Neural cell (in vitro differentiated cells): ENCODE data around the gene TAF1L. TPM values are rescaled to one million over a fixed set of nuclear protein-coding genes. Genes with fewer than 3 reads are reported as not detected.
"Not testable (repeated sequence)": the region's sequence is repeated elsewhere in the genome, so short reads cannot be mapped to it uniquely, and the experiment has no call there.

Experiments
- H2AFZ ChIP-seq: fragments of 200-600, 300-800 bp; sonication (generic), shearing (Covaris generic); 2 replicates; pipeline ENCODE4 v1.6.0; 2014; ENCODE audit warnings: low read depth, mild to moderate bottlenecking, antibody characterized with exemption, low read length, moderate library complexity
- H3F3A ChIP-seq: fragments of 200-600 bp; shearing (Covaris generic); 2 replicates; pipeline ENCODE4 v1.6.1; 2016; ENCODE audit warnings: mild to moderate bottlenecking, moderate library complexity, mixed read lengths, antibody characterized with exemption, low read length; ENCODE audit not compliant: insufficient read depth, poor library complexity, severe bottlenecking
- H3K27ac ChIP-seq: fragments of 200-600, 300-800 bp; sonication (generic), shearing (Covaris generic); 2 replicates; pipeline ENCODE4 v1.5.1; 2014; ENCODE audit warnings: mild to moderate bottlenecking, low read length, moderate library complexity
- H3K27me3 ChIP-seq: fragments of 300-800, 200-600 bp; sonication (generic), shearing (Covaris generic); 2 replicates; pipeline ENCODE4 v1.6.0; 2014; ENCODE audit warnings: mild to moderate bottlenecking, low read depth, low read length, moderate library complexity; ENCODE audit not compliant: insufficient read depth
- H3K36me3 ChIP-seq: fragments of 300-800, 200-600 bp; sonication (generic), shearing (Covaris generic); 2 replicates; pipeline ENCODE4 v1.5.1; 2014; ENCODE audit warnings: mild to moderate bottlenecking, antibody characterized with exemption, low read length, moderate library complexity; ENCODE audit not compliant: insufficient read depth
- H3K4me2 ChIP-seq: fragments of 300-800, 200-600 bp; sonication (generic), shearing (Covaris generic); 2 replicates; pipeline ENCODE4 v1.6.0; 2014; ENCODE audit warnings: mild to moderate bottlenecking, low read length
- H3K4me3 ChIP-seq: fragments of 300-800, 200-600 bp; sonication (generic), shearing (Covaris generic); 2 replicates; pipeline ENCODE4 v1.5.1; 2014; ENCODE audit warnings: mild to moderate bottlenecking, low read length, moderate library complexity
- H3K79me2 ChIP-seq: fragments of 200-600 bp; shearing (Covaris generic); replicated peaks from 2 replicates; pipeline ENCODE4 v1.6.0; 2014; ENCODE audit warnings: mild to moderate bottlenecking, low read length, moderate library complexity; ENCODE audit not compliant: insufficient read depth
- H3K9ac ChIP-seq: fragments of 300-800, 200-600 bp; sonication (generic), shearing (Covaris generic); 2 replicates; pipeline ENCODE4 v1.6.1; 2016; ENCODE audit warnings: mild to moderate bottlenecking, low read length, mixed read lengths
- H3K9me2 ChIP-seq: fragments of 200-600 bp; shearing (Covaris generic); 2 replicates; pipeline ENCODE4 v1.6.1; 2016; ENCODE audit warnings: mild to moderate bottlenecking, low read length, mixed read lengths; ENCODE audit not compliant: insufficient read depth
- H3K9me3 ChIP-seq: fragments of 200-600, 300-800 bp; sonication (generic), shearing (Covaris generic); 2 replicates; pipeline ENCODE4 v1.6.1; 2016; ENCODE audit warnings: mild to moderate bottlenecking, mixed run types, low read length, moderate library complexity, mixed read lengths
- H4K20me1 ChIP-seq: fragments of 200-600 bp; shearing (Covaris generic); 2 replicates; pipeline ENCODE4 v1.6.1; 2016; ENCODE audit warnings: mild to moderate bottlenecking, mixed run types; ENCODE audit not compliant: insufficient read depth
- EP300 ChIP-seq: fragments of 450-650 bp; conservative IDR thresholded peaks from 2 replicates; pipeline ENCODE4 v1.6.1; 2014; ENCODE audit warnings: antibody characterized with exemption, mild to moderate bottlenecking, moderate library complexity; ENCODE audit not compliant: poor library complexity, severe bottlenecking
- EZH2 ChIP-seq: fragments of 200-600, 300-800 bp; shearing (Covaris generic), sonication (generic); IDR thresholded peaks from 2 replicates; pipeline ENCODE4 v1.6.1; 2014; ENCODE audit warnings: antibody characterized with exemption, low read length, borderline replicate concordance, mild to moderate bottlenecking; ENCODE audit not compliant: insufficient read depth, poor library complexity, severe bottlenecking
- MXI1 ChIP-seq: fragments of 450-650 bp; conservative IDR thresholded peaks from 2 replicates; pipeline ENCODE4 v1.6.1; 2014; ENCODE audit warnings: antibody characterized with exemption, mild to moderate bottlenecking; ENCODE audit not compliant: poor library complexity, severe bottlenecking
- POLR2AphosphoS5 ChIP-seq: IDR thresholded peaks from 2 replicates; pipeline ENCODE4 v1.6.1; 2012
- RAD21 ChIP-seq: fragments of 450-650 bp; conservative IDR thresholded peaks from 2 replicates; pipeline ENCODE4 v1.6.1; 2014; ENCODE audit warnings: antibody characterized with exemption, mild to moderate bottlenecking, moderate library complexity
- SMC3 ChIP-seq: fragments of 450-650 bp; conservative IDR thresholded peaks from 2 replicates; pipeline ENCODE4 v1.6.1; 2014; ENCODE audit warnings: antibody characterized with exemption, mild to moderate bottlenecking, moderate library complexity; ENCODE audit not compliant: poor library complexity
- TAF1 ChIP-seq: IDR thresholded peaks from 2 replicates; pipeline ENCODE4 v1.6.1; 2012; ENCODE audit warnings: low read depth
- polyA plus RNA-seq: library from polyadenylated mRNA; depleted of rRNA; stranded (reverse); fragments of >200 nt; gene quantifications from 2 replicates; pipeline ENCODE4 v1.2.3, GENCODE V29; 2014
- TF ChIP-seq, protein P1 (sequence below): IDR thresholded peaks from 2 replicates; pipeline ENCODE4 v1.6.1; 2012; ENCODE audit warnings: borderline replicate concordance
- TF ChIP-seq, protein P2 (sequence below): fragments of 450-650 bp; IDR thresholded peaks from 2 replicates; pipeline ENCODE4 v1.5.1; 2014; ENCODE audit warnings: antibody characterized with exemption, mild to moderate bottlenecking, moderate library complexity; ENCODE audit not compliant: poor library complexity, severe bottlenecking

The TAF1L gene
- polyA plus RNA-seq, 1 donor from 2014 or later, result not detected

DNA sequence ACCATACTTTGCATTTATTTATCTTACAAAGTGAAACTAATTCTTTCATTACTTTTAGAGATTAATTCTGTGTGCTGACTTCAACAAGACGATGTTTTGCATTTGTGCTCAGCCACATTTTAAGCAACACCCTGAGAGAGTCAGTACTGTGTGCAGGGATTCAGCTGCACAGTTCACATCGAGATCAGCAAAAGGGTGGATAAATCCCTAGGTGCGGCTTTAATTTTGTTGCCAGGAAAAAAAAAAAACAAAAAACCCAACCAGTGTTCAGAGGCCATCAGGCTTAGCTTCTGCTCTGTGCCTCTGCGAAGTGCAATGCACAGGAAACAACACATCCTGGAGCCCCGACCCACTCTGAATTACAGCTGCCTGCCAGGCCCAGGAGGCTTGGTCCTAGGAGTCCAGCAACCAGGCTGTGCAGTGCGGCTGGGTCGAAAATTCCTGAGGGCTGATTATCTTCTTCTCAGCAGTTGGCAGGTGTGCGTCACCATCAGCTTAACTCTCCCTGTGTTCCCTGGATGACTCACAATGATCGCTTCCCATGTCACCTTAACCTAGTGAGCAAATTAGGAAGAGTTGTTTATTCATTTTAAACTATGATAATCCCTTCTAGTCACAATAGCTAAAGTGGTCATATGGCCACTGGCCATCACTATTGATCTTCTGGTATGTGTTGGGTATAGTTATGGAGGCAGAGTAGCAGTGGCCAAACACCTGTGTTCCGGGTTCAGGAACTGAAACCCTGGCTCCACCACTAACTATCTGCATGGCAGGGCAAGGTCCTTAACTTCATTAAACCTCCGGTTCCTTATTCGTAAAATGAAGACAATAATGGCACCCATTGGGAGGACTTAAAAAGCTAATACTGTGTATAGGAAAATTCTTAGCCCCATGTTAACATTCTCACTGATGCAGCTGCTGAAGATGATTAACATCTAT is 31.3 kb downstream of the TAF1L start:
- Histone ChIP-seq H3K9ac (no peak overlapping the region), H3K27me3 (no peaks in the 10 kb centered on the region), H3K4me2 (no peak overlapping the region), H3K27ac (no peak overlapping the region), H4K20me1 (no peaks in the 10 kb centered on the region), H3K36me3 (no peaks in the 10 kb centered on the region), H3K9me3 (no peaks in the 10 kb centered on the region), H3K79me2 (no peaks in the 10 kb centered on the region), H3K4me3 (no peak overlapping the region), H2AFZ (no peak overlapping the region), H3F3A (no peaks in the 10 kb centered on the region), H3K9me2 (no peaks in the 10 kb centered on the region)
- TF ChIP-seq POLR2AphosphoS5 (no peak), SMC3 (no peak), MXI1 (no peak), RAD21 (no peak), EP300 (no peak), TAF1 (no peak), EZH2 (no peak)
- TF ChIP-seq, protein P1, sequence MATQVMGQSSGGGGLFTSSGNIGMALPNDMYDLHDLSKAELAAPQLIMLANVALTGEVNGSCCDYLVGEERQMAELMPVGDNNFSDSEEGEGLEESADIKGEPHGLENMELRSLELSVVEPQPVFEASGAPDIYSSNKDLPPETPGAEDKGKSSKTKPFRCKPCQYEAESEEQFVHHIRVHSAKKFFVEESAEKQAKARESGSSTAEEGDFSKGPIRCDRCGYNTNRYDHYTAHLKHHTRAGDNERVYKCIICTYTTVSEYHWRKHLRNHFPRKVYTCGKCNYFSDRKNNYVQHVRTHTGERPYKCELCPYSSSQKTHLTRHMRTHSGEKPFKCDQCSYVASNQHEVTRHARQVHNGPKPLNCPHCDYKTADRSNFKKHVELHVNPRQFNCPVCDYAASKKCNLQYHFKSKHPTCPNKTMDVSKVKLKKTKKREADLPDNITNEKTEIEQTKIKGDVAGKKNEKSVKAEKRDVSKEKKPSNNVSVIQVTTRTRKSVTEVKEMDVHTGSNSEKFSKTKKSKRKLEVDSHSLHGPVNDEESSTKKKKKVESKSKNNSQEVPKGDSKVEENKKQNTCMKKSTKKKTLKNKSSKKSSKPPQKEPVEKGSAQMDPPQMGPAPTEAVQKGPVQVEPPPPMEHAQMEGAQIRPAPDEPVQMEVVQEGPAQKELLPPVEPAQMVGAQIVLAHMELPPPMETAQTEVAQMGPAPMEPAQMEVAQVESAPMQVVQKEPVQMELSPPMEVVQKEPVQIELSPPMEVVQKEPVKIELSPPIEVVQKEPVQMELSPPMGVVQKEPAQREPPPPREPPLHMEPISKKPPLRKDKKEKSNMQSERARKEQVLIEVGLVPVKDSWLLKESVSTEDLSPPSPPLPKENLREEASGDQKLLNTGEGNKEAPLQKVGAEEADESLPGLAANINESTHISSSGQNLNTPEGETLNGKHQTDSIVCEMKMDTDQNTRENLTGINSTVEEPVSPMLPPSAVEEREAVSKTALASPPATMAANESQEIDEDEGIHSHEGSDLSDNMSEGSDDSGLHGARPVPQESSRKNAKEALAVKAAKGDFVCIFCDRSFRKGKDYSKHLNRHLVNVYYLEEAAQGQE, result no peak
- TF ChIP-seq, protein P2, sequence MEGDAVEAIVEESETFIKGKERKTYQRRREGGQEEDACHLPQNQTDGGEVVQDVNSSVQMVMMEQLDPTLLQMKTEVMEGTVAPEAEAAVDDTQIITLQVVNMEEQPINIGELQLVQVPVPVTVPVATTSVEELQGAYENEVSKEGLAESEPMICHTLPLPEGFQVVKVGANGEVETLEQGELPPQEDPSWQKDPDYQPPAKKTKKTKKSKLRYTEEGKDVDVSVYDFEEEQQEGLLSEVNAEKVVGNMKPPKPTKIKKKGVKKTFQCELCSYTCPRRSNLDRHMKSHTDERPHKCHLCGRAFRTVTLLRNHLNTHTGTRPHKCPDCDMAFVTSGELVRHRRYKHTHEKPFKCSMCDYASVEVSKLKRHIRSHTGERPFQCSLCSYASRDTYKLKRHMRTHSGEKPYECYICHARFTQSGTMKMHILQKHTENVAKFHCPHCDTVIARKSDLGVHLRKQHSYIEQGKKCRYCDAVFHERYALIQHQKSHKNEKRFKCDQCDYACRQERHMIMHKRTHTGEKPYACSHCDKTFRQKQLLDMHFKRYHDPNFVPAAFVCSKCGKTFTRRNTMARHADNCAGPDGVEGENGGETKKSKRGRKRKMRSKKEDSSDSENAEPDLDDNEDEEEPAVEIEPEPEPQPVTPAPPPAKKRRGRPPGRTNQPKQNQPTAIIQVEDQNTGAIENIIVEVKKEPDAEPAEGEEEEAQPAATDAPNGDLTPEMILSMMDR, result no peak

DNA sequence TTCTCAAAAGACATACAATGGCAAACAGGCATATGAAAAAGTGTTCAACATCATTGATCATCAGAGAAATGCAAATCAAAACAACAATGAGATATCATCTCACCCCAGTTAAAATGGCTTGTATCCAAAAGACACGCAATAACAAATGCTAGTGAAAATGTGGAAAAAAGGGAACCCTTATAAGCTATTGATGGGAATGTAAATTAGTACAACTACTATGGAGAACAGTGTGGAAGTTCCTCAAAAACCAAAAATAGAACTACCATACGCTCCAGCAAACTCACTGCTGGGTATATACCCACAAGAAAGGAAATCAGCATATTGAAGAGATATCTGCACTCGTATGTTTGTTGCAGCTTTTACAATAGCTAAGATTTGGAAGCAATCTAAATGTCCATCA is 36.4 kb downstream of the TAF1L start:
- H3K79me2 ChIP-seq, H3K27ac ChIP-seq, H3K9ac ChIP-seq, H3K9me3 ChIP-seq, H3K36me3 ChIP-seq, H3K4me2 ChIP-seq, H3K9me2 ChIP-seq, H3F3A ChIP-seq, H3K27me3 ChIP-seq, H4K20me1 ChIP-seq, H3K4me3 ChIP-seq, H2AFZ ChIP-seq: not testable (repeated sequence)
